ENCODE data around the gene KCND2. TPM values are rescaled to one million over a fixed set of nuclear protein-coding genes. Genes with fewer than 3 reads are reported as not detected.

KCND2 gene
- total RNA-seq, 1 donor from 2014 or later = 0.38 TPM

DNA sequence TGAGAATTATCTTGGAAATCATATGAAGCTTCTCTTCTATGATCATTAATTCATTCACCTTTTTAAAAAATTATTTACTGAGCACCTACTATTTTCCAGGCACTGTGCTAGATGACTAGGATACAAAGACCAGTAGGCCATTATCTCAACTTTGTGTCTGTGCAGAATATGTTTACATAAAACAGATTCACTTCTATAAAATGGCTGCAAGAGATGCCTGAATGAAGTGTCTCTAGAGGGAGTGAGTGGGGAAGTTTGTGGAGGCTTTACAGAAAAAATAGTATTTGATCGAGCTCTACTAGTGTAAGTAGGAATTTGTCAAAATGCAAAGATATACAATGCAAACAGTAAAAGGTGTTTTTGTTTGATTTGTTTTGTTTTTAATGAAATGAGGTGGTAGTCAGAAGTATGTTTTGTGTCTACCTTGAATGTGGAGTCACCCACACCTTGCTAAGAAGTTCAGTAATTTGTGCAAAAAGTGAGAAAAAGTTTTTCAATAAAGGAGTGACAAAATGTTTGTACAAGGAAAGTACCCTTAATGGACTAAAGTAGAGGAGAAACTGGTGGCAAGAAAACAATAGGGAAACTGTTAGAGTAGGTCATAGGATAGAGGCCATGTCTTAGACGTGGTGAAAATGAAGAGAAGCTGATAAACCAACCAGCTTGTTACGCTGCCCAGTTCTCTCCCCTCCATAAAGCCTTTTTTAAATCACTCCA lies 125.5 kb downstream of the KCND2 start:
- Histone ChIP-seq H3K27me3 (ENCODE audit: low read depth) (no peaks in the 10 kb centered on the region), H3K4me3 (no peak overlapping the region), H3K4me1 (no peaks in the 10 kb centered on the region), H3K9me3 (no peaks in the 10 kb centered on the region), H3K27ac (no peak overlapping the region), H3K36me3 (no peaks in the 10 kb centered on the region)
- ATAC-seq = no peak
- intact Hi-C loops (cut with DNase I) = no loop called here
- DNase-seq = no peak
- TF ChIP-seq, protein P1, sequence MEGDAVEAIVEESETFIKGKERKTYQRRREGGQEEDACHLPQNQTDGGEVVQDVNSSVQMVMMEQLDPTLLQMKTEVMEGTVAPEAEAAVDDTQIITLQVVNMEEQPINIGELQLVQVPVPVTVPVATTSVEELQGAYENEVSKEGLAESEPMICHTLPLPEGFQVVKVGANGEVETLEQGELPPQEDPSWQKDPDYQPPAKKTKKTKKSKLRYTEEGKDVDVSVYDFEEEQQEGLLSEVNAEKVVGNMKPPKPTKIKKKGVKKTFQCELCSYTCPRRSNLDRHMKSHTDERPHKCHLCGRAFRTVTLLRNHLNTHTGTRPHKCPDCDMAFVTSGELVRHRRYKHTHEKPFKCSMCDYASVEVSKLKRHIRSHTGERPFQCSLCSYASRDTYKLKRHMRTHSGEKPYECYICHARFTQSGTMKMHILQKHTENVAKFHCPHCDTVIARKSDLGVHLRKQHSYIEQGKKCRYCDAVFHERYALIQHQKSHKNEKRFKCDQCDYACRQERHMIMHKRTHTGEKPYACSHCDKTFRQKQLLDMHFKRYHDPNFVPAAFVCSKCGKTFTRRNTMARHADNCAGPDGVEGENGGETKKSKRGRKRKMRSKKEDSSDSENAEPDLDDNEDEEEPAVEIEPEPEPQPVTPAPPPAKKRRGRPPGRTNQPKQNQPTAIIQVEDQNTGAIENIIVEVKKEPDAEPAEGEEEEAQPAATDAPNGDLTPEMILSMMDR (IDR thresholded peaks at IDR 0.05) = no peak

DNA sequence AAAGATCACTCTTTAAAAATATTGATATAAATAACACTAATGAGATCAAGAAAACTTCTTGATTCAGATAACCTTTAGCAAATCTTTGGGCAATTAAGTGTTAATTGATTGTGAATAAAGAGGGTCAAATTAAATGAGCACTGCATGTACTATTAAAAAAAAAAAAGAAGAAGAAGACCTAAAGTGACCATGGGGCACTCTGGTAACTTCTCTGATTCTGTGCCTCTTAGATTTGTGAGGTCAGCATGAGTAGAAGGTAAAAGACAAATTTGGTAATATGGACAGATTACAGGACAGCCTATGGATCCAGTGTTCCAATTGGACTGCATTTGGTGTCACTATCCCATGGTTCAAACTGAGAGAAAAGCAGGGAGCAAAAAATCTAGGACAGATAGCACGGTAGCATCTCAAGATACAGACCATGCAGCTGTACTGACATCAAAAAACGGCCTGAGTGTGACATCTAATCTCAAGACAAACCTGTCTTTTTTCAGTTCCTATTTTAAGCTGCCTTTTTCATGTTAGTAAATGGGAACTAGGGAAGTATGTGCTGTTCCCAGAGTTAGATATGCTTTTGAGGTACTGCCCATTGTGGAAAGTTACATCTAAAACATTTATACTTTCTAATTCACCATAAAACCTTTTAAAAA lies 128.0 kb downstream of the KCND2 start:
- no peak overlapping the region for H3K4me3 ChIP-seq
- no peak for DNase-seq
- intact Hi-C loops (cut with DNase I) = no loop called here
- no peak overlapping the region for H3K27ac ChIP-seq
- TF ChIP-seq, protein P1 (IDR thresholded peaks at IDR 0.05) = no peak
- no peaks in the 10 kb centered on the region for H3K4me1 ChIP-seq
- no peaks in the 10 kb centered on the region for H3K36me3 ChIP-seq
- H3K9me3 ChIP-seq = no peaks in the 10 kb centered on the region
- H3K27me3 ChIP-seq (ENCODE audit: low read depth) = no peaks in the 10 kb centered on the region
- no peak for ATAC-seq

DNA sequence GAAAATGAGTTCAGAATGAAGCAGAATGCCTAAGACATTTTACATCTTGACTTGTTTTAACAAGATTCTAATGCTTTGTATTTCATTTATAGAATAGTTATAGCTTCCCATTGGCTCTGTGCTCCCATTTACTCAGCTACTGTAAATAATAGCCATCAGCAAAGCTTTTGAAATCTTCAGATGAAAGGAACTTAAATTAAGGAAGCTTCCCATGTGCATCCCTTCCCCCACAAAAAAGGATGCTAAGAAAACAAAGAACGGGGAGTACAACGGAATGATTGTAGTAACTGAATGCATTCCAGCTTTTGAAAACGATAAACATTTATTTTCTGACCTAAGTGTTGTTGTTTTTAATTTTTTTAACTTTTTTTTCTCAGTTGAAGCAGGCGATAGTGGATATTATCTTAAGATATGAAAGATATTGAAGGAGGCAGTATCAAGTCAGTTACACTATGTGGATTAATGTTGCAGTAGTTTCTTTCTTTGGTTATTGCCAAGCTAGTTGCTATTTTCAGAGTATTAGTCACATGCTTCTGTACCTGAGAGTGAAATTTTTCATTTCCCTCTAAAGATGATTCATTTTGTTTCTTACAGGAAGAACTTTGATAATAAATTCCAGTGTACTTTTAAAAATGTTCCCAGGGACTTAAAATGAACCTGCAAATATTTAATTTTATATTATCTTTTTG lies 129.2 kb downstream of the KCND2 start:
- Histone ChIP-seq H3K36me3 (no peaks in the 10 kb centered on the region), H3K27me3 (ENCODE audit: low read depth) (no peaks in the 10 kb centered on the region), H3K27ac (no peak overlapping the region), H3K9me3 (no peaks in the 10 kb centered on the region), H3K4me3 (no peak overlapping the region), H3K4me1 (no peaks in the 10 kb centered on the region)
- intact Hi-C loops (cut with DNase I) = no loop called here
- no peak for DNase-seq
- TF ChIP-seq, protein P1 (IDR thresholded peaks at IDR 0.05) = no peak
- ATAC-seq = no peak

DNA sequence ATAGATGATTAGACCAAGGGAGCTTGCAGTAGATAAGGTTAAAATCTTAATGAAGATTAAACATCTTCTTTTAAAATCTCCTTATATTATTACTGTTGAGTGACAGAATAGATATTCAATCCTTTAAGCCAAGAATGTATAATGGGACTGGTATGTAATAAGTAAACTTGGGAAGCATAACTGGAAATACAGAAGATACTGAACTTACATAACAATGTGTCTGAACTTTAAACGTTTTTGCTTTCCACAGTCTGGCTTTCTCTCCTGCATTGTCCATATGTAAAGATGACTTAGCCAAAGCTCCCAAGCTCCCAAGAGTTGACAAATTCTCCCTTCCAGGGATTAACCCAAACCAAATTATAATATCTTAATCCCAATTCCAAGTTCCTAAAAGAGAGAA lies 129.8 kb downstream of the KCND2 start:
- Histone ChIP-seq H3K9me3 (no peaks in the 10 kb centered on the region), H3K36me3 (no peaks in the 10 kb centered on the region), H3K4me1 (no peaks in the 10 kb centered on the region), H3K4me3 (no peak overlapping the region), H3K27me3 (ENCODE audit: low read depth) (no peaks in the 10 kb centered on the region), H3K27ac (no peak overlapping the region)
- TF ChIP-seq, protein P1 (IDR thresholded peaks at IDR 0.05) = no peak
- intact Hi-C loops (cut with DNase I) = no loop called here
- ATAC-seq (no peak), DNase-seq (no peak)

DNA sequence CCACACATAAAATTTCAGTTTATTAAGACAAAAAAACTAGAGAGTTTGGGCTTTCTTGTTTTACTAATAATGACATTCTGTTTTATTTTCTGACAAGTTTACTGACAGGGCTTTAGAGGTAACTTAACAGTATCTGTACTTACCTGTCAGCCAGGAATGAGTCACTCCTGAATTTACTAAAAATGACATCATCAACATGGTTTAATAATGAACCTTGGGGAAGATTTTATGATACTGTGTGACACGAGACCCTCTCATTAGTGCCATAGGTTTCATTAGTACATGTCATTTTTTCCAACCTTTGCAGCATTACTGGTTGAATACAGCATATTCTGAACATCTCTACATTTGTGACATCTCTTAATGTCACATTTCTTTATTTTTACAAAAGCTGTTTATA lies 131.1 kb downstream of the KCND2 start:
- ATAC-seq = no peak
- no peaks in the 10 kb centered on the region for H3K27me3 ChIP-seq (ENCODE audit: low read depth)
- no peak overlapping the region for H3K4me3 ChIP-seq

More for the DNA sequence above, 131.1 kb downstream of the KCND2 start:
- Histone ChIP-seq H3K4me1 (no peaks in the 10 kb centered on the region), H3K9me3 (no peaks in the 10 kb centered on the region), H3K27ac (no peak overlapping the region), H3K36me3 (no peaks in the 10 kb centered on the region)
- TF ChIP-seq, protein P1 (IDR thresholded peaks at IDR 0.05) = no peak
- intact Hi-C loops (cut with DNase I) = no loop called here
- DNase-seq = no peak
